Gastroesophageal sphincter (tissue), 3 donors: ENCODE measurements around the gene PUDP.

Experiments used
- CTCF ChIP-seq, 4 experiments: fragments of 200-600 bp in 2 of 4; fragments of 450-650 bp in 2 of 4; sonication (generic) in 1 of 4; IDR thresholded peaks; one replicate each; pipeline ENCODE4 v1.5.1; 2017 to 2019; ENCODE audit warnings: antibody characterized with exemption in 4 of 4, mild to moderate bottlenecking in 2 of 4, moderate library complexity in 2 of 4
- POLR2AphosphoS5 ChIP-seq: sonication (generic); formaldehyde crosslinking; IDR thresholded peaks from one replicate; pipeline ENCODE4 v1.6.1; 2017; ENCODE audit warnings: antibody characterized with exemption

GRCh38 chrX:7061429-7061828 lies 86.5 kb downstream of the PUDP start:
- TF ChIP-seq CTCF (IDR thresholded peaks at IDR 0.05): no peak
- TF ChIP-seq POLR2AphosphoS5: no peak
